DMS 273 treated with DMSO at 0.1 percent for 48 hours (cell line): ENCODE data around the gene KIZ.
"Not testable (repeated sequence)": the region's sequence is repeated elsewhere in the genome, so short reads cannot be mapped to it uniquely, and the experiment has no call there.

Experiments
- DNase-seq: peaks from one replicate; lab custom pipeline; 2025; lab: John Stamatoyannopoulos, UW

The KIZ gene

DNA sequence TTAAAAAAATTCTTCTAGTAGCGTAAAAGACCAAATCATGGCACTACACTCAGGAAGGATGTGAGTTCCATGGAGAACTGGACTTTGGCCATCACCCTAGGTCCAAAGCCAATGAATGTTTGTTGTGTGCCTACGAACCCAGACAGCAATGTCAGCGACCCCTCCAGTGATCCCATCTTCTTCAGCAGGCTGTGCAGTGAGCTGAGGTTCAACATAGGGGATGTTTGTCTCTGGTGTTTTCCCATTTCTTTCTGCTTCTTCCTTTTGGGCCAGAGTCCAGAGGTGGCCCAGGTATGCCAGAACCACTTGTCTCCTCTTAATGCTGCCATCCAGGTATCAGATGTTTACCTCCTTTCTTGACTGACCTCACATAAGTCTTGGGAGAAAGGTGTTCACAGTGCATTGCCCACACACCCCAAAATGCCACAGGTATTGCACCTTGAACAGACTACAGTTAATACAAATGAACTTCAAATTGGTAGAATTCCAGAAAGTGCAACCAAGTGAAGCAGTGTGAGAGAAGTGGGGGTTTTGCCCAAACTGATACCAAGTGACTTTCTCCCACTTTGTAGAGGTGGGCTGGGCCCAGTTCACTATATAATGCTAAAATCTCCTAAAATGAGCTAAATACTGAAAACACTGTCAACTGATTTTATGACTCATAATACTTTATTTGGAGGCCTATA is 14.1 kb downstream of the KIZ start:
- DNase-seq: no peak

DNA sequence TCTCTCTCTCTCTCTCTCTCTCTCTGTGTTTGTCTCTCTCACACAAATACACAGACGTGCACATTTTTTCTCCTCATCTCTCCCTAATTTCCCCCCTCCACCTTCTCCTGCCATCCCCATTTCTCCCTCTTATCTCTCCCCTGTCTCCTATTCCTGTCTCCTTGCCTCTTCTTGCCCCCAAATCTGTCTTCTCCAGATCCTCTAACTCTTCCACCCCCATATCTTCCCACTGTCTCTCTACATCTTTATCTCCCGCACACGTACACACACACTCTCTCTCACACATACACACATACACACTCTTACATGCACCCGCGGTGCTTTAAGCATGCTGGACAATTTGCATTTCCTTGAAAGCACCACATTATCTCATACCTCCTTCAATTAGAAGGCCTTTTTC is 15.9 kb downstream of the KIZ start:
- DNase-seq: no peak

DNA sequence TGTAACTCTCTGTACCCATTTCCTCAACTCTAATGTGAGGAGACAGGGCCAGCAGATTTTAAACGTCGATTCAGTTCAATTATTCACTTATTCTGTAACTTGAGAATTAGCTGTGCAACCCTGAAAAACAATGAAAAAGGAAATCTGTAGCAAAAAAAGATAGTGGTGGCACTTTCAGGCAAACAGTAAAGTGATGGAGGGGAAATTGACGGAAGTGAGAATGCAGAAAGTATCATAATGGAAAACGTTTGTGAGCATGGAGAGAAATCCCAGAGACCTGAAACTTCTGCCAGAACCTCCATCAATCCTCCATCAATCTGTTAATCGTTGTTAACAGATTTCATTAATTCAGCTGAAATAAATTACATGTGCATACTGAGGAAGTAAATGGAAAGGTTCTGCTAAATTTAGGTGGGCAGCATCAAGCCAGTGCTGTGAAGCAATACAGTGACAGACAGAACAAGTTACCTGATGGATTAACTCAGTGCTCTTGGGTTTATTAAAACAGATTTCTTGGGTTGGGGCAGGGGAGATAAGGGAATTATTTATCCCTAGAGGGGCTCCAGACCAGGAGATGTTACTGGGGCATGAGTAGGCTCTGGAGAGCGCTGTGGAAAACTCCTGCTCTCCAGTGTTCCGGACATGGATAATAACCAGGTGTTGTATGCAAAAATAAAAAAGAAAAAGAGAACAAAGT is 17.5 kb downstream of the KIZ start:
- DNase-seq: no peak

DNA sequence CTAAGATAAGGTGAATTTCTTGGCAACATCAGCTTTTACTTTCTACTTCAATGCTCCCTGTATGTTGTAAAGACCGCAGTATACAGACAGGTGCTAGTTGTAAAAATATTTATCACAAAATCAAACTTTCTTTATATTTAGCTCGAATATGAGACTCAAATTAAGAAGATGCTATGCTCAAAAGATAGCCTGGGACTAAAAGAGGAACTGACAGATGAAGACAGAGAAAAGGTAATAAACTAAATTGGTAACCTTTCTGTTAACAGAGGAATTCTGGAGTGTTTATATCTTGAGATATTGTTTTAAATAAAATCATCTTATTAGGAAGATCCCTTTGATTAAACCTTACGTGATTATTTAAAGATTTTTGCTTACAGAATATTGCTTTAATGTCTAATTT is 19.5 kb downstream of the KIZ start:
- no peak for DNase-seq

DNA sequence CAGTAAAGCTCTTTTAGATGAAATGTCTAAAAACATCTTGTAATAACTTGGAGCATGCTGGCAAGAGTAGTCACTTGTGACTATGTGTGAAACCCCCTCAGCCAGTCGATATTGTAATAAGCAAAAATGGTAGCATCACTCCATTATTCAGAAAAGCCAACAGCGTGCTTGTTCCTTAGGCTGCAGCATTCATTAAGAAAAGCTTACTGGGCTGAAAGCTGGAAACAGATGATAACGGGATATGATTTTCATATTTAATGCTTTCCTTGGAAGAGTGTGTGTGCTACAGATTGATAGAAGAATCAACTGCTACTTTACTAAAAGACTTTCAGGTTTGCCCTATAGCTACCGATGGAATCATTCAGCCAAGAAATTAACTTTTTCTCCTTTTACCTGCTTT is 20.3 kb downstream of the KIZ start:
- no peak for DNase-seq

DNA sequence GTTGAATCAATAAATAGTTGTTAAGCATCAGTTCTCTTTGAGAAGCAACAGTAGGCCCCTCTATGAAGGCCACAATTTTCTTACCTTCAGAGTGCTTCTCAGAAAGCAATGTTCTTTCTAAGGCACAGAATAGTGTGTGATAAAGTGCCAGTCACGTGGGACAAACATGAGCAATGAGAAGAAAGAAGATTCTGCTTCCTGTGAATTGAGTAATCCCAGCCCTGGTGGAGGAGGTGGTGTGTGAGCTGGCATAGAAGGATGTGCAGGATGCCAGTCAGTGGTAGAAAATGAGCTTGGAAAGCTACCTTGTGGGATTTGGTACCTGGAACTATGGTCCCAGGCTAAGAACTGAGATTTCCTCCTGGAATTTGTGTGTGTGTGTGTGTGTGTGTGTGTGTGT is 21.7 kb downstream of the KIZ start:
- DNase-seq: no peak

DNA sequence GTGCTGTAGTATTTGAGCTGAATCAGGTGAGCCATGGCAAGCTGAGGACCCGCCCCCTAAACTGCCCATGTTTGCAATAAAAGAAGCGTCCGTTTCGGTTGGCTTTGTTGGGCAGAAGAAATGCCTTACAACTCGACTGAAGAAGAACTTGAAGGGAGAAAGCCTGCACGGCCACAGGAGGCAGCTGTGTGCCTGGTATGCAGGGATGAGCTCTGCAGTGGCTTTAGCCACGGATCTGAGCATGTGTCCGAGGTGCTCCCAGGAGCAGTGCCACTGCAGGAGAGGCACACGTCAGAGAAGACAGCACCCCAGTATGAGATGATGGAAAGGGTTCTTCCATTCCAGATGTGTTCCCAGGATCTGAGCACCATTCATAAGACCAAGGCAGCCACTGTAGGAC is 23.5 kb downstream of the KIZ start:
- DNase-seq: no peak

DNA sequence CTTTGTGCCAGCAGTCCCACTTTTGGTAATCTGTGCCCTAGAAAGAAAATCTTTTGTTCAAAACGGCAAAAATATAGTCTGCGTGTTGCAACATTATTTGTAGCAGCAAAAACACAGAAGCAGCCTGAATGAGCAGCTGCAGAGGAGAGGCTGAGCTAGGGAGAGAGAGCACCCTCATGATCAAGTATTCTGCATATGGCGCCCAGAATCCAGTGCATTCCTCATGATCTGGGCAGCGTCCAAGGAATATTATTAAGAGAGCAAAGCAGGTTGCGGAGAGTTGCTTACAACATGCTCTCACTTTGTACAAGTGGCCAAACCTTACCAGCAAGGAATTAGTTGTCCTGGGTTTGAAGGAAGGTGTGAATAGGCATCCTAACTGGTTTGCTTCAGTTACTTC is 25.9 kb downstream of the KIZ start:
- no peak for DNase-seq

DNA sequence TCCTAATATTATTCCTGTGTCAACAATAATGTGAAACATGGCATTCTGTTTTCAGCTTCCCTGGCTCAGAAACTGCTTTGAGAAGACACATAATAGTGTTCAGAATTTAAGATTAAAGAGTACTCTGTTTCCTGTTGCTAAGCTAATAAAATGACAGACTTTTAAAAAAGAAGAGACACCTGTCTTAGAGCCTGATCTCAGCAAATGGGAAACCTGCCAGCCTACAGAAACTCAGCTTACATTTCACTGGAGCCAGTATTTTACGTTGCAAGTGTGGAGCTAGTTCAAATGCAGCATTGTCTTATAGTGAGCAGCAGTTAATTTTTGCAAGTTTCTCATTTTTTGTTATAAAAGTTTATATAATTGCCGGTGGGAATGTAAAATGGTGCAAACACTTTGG is 28.8 kb downstream of the KIZ start:
- DNase-seq: no peak

DNA sequence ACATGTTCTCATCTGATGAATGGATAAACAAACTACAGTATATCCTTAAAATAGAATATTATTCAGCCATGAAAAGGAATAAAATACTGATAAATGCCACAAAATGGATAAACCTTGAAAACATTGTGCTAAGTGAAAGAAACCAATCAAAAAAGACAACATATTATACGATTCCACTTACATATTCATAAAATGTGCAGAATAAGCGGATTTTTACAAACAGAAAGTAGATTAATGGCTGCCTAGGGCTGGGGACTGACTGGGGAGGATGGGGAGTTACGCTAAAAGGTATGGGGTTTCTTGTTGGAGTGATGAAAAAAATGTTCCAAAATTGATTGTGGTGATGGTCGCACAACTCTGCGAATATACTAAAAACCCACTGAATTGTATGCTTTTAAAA is 29.4 kb downstream of the KIZ start:
- DNase-seq: no peak

DNA sequence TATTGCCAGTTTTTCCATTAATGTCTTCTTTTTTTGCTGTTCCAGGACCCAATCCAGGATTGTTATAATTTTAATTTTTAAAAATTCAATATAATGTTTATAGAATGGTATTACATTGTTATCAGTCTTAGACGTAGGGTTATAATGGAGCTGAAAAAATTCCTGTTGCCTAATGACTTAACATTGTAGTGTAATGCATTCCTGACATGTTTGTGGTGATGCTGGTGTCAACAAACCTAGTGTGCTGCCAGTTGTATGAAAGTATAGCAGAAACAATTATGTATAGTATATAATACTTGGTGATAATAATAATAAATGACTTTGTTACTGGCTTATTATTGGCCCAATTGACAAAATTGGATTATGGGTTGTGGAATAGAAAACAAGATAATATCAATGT is 30.4 kb downstream of the KIZ start:
- DNase-seq: no peak

DNA sequence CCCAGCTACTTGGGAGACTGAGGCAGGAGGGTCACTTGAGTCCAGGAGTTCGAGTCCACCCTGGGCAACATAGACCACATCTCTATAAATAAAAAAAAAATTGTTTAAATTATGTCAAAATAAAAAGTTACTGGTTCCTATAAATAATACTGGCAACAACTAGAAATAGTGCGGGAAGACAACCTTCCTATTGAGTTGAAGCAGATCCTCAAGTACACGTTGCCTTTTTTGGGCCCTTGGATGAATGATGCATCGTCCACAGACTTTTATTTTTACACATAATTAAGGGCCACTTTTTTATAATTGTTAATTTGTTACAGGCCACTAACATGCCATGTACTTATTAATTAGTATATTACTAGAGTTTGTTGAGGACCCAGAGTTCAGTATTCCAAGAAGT is 31.1 kb downstream of the KIZ start:
- DNase-seq: no peak

DNA sequence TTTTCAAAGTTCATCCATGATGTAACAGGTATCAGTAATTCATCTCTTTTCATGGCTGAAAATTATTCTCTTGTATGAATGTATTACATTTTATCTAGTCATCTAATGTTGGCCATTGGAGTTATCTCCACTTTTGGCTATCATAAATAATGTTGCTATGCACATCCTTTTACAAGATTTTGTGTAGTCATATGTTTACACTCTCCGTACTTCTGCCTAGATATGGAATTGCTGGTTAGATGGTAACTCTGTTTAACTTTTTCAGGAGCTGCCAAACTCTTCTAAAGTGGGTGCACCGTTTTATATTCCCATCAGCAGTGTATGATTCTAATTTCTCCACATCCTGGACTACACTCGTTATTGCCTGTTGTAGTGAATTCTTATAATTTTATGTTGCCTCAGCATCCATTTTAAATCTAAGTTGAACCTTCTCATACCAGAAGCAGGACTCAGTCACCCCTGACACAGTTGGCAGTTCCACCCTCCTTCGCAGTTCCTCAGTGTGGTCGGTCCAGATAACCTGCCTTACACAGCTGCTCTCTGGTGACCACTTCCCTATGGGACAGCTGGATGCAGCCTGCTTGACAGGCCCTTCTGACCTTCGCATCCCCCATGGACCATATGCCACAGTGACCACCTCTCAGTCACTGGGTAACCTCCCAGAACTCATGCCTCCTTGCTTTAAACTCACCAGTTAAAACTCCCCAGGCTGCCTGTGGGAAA is 33.9 kb downstream of the KIZ start:
- DNase-seq: no peak

DNA sequence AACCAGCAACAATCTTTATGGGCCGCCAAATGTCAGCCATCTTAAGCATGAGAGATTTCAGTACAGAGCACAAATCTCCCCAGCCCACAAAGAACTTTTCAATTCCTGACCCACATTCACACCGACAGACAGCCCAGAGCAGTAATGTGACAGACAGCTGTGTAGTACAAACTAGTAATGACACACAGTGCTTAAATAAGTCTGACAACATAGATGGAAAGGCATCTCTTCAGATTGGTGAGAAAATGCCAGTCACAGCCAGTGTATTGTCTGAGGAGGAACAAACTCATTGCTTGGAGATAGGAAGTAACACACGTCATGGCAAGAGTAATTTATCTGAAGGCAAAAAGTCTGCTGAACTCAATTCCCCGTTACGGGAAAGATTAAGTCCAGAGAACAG is 36.0 kb downstream of the KIZ start:
- DNase-seq: no peak

DNA sequence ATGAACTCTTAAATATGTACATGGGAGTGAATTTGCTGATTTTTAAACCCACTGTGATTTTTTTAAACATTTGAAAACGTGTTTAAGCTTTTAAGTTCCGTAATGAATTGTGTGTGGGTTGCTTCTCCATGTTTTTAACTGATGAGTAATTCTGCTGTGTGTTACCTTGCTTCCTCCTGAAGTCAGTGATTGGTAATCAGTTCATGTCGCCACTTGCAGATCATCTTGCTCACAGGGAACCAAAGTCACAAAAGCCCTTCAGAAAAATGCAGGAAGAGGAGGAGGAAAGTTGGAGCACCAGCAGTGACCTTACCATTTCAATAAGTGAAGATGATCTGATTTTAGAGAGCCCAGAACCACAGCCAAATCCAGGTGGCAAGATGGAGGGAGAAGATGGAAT is 36.7 kb downstream of the KIZ start:
- DNase-seq: no peak

DNA sequence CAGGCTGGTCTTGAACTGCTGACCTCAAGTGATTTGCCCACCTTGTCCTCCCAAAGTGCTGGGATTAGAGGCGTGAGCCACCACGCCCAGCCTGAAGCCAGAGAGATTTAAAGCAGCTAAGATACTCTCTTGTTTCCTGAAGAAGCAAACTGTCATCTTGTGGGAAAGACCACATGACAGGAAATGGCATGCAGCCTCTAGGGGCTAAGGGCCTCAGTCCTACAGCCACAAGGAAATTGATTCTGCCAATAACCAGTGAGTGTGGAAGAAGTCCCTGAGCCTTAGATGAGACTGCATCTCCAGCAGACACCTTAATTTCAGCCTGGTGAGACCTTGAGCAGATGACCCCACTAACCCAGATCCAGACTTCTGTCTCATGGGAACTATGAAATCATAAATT is 40.9 kb downstream of the KIZ start:
- DNase-seq: no peak

DNA sequence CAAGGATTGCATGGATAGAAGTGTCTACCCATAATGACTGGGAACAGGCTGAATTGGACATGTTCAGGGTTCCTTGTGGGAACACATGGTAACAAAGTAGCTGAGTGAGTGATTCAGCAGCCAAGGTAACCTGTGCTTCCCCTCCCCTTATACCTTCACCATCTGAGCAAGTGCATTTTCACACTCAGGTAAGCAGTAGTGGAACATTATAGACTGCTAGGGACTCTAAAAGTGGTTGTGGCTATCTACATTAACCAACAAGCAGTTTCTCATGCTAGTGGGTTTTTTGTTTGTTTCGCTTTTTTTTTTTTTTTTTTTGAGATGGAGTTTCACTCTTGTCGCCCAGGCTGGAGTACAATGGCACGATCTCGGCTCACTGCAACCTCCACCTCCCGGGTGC is 41.4 kb downstream of the KIZ start:
- DNase-seq: no peak

DNA sequence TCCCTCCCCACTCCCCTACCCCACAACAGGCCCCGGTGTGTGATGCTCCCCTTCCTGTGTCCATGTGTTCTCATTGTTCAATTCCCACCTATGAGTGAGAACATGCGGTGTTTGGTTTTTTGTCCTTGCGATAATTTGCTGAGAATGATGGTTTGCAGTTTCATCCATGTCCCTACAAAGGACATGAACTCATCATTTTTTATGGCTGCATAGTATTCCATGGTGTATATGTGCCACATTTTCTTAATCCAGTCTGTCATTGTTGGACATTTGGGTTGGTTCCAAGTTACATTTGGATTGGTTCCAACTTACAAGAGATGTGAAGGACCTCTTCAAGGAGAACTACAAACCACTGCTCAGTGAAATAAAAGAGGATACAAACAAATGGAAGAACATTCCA is 42.2 kb downstream of the KIZ start:
- not testable (repeated sequence) for DNase-seq

DNA sequence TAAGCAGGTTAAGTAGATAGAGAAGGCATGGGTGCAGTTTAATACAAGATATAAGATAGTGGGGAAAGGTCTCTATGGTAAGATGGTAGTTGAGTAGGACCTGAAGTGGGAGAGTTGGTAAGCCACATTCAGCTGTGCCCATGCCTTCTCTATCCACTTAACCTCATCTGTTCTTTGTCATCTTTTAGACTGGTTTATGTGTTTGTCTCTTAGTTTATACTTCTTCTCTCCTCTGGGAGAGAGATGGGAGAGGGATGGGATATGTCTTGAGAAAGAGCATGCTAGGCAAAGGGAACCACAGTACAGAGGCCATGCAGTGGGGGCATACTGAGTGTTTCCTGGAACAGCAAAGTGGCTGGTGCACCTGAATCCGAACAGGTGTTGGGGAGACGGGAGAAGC is 46.7 kb downstream of the KIZ start:
- DNase-seq: no peak

DNA sequence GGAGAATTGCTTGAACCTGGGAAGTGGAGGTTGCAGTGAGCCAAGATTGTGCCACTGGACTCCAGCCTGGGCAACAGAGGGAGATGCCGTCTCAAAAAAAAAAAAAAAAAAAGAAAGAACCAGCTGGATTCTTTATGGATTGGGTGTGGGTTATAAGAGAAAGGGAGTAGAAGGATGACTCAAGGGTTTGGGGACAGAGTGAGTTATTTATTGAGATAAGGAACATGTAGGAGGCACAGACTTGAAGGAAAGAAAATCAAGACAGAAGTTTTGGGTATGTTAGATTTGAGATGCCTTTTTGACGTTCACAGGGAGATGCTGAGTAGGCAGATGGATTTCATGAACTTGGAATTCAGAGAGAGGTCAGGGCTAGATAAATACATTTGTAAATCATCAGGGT is 47.6 kb downstream of the KIZ start:
- DNase-seq: no peak

DNA sequence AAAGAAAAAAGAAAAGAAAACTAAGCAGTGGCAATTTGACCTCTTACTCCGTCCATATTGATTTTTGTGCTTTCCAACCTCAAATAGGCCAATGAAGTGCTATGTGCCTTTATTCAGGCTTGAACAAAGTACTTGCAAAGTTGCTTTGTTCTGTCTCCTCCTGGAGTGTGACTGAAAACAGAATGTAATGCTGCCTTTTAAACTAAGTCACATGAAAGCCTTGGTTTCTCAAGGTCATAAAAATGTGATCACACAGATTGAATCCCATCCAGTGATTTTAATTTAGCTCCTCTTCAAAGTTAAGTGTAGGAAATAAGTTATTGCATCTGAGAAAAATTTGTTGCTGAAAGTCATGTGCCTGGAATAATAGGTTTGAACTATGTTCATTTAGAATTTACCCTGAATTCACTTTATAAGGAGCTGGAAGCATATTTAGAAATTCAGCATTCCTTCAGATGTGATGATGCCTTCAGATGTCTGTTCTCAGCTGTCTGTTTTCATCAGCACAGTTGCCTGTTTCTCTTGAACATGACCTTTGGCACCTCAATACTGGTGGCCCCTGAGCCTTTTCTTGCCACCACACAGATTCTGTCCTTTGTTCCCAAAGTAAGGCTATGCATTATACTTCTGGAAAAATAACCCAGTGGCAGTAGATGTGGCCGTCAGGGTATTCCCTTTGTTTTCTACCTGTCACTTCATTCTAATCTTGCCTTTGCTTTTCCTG is 48.8 kb downstream of the KIZ start:
- no peak for DNase-seq

DNA sequence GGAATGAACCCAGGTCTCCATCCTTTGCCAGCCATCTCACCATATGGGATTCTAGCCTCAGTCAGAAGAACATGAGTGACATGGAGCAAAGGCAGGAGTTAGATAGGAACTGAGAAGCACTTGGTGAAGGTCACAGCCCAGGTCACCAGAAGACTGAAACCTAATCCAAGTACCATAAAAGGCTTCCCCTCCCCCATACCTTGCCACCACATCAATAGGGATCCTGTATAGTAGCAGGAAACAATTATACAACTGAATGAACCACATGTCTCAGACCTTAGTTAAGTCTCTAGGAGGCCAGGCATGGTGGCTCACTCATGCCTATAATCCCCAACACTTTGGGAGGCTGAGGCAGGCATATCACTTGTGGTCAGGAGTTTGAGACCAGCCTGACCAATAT is 49.6 kb downstream of the KIZ start:
- no peak for DNase-seq

DNA sequence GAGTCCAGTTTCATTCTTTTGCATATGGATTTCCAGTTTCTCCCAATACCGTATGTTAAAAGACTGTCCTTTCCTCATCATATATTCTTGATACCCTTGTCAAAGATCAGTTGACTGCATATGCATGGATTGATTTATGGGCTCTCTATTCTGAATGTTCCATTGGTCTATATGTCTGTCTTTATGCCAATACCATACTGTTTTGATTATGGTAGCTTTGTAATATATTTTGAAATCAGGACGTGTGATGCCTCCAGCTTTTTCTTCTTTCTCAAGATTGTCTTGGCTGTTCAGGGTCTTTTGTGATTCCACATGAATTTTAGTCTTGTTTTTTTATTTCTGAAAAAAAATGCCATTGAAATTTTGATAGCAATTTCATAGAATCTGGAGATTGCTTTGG is 51.9 kb downstream of the KIZ start:
- DNase-seq: no peak
